Stimulated activated naive CD8-positive, alpha-beta T cell treated with anti-CD3 and anti-CD28 coated beads, Interleukin-15, amount 100 ng/mL, for 72 hours (primary cell): ENCODE measurements around the gene ADGRE1.
"Not testable (repeated sequence)": the region's sequence is repeated elsewhere in the genome, so short reads cannot be mapped to it uniquely, and the experiment has no call there.

Source experiments
- ATAC-seq: fragments of 150-1000 bp; cut with Tn5 transposase; 2 replicates; pipeline ENCODE4 v1.10.0; 2021; ENCODE audit warnings: mild to moderate bottlenecking, moderate library complexity
- DNase-seq, 2 donors: peaks; one replicate each; pipeline ENCODE4 v3.0.0; 2021 to 2022
- H3K27ac Mint-ChIP-seq, 2 donors: one replicate each; pipeline ENCODE4 v1.8.0; 2022; ENCODE audit warnings: mild to moderate bottlenecking in 2 of 2, mixed read lengths in 2 of 2, moderate library complexity in 2 of 2
- H3K27me3 Mint-ChIP-seq: one replicate; pipeline ENCODE4 v1.8.0; 2022; ENCODE audit warnings: mixed read lengths
- H3K4me1 Mint-ChIP-seq: one replicate; pipeline ENCODE4 v1.8.0; 2022; ENCODE audit warnings: mild to moderate bottlenecking, mixed read lengths
- H3K4me3 Mint-ChIP-seq, 2 donors: one replicate each; pipeline ENCODE4 v1.8.0; 2022; ENCODE audit warnings: mild to moderate bottlenecking in 2 of 2, mixed read lengths in 2 of 2, moderate library complexity in 1 of 2
- H3K9me3 Mint-ChIP-seq, 2 donors: one replicate each; pipeline ENCODE4 v1.8.0; 2022; ENCODE audit warnings: mixed read lengths in 2 of 2

ADGRE1 gene

GRCh38 chr19:6865849-6866248, 21.5 kb upstream of the ADGRE1 start:
- Mint-ChIP-seq H3K4me3 (no peak overlapping the region), H3K4me1 (peaks cover 35% of the 10 kb centered on the region), H3K27me3 (no peaks in the 10 kb centered on the region), H3K9me3 (no peaks in the 10 kb centered on the region), H3K27ac (no peak overlapping the region)
- DNase-seq: no peak
- no peak for ATAC-seq

DNA sequence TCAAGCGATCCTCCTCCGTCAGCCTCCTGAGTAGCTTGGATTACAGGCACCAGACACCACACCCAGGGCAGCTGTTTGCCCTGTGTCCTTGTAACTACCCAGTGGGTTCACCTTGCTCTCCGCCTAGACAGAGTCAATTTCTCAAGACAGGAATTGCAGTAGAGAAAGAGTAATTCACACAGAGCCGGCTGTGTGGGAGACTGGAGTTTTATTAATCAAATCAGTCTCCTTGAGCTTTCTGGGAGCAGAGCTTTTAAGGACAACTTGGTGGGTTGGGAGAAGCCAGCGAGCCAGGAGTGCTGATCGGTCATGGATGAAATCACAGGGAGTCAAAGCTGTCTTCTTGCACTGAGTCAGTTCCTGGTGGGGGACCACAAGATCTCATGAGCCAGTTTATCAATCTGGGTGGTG, 20.6 kb upstream of the ADGRE1 start:
- Mint-ChIP-seq H3K27me3 (no peaks in the 10 kb centered on the region), H3K27ac (peak overlapping the region in 1 of 2 donors; percentile 36), H3K9me3 (no peaks in the 10 kb centered on the region), H3K4me1 (peaks cover 29% of the 10 kb centered on the region), H3K4me3 (no peak overlapping the region)
- no peak for DNase-seq
- ATAC-seq: no peak

GRCh38 chr19:6868351-6868750, 19.0 kb upstream of the ADGRE1 start:
- peaks cover 17% of the 10 kb centered on the region for H3K4me1 Mint-ChIP-seq
- no peak for ATAC-seq
- DNase-seq: no peak
- H3K27ac Mint-ChIP-seq: no peak overlapping the region
- H3K4me3 Mint-ChIP-seq: no peak overlapping the region
- H3K27me3 Mint-ChIP-seq: no peaks in the 10 kb centered on the region
- no peaks in the 10 kb centered on the region for H3K9me3 Mint-ChIP-seq

- not testable (repeated sequence) for DNase-seq, H3K27ac Mint-ChIP-seq, H3K9me3 Mint-ChIP-seq, H3K27me3 Mint-ChIP-seq, ATAC-seq, H3K4me3 Mint-ChIP-seq
- H3K4me1 Mint-ChIP-seq: peaks cover 11% of the 10 kb centered on the region
Measured at GRCh38 chr19:6869151-6869882, 18.1 kb upstream of the ADGRE1 start.

GRCh38 chr19:6873708-6874431, 13.5 kb upstream of the ADGRE1 start:
- no peaks in the 10 kb centered on the region for H3K4me1 Mint-ChIP-seq
- H3K9me3 Mint-ChIP-seq: peaks cover 0 to 4% of the 10 kb centered on the region in 2 donors
- DNase-seq (no peak), ATAC-seq (no peak)
- no peak overlapping the region for H3K4me3 Mint-ChIP-seq
- no peaks in the 10 kb centered on the region for H3K27me3 Mint-ChIP-seq
- H3K27ac Mint-ChIP-seq: no peak overlapping the region

- DNase-seq: no peak
- peaks cover 0 to 4% of the 10 kb centered on the region in 2 donors for H3K9me3 Mint-ChIP-seq
- no peaks in the 10 kb centered on the region for H3K4me1 Mint-ChIP-seq
- ATAC-seq: no peak
- H3K4me3 Mint-ChIP-seq: no peak overlapping the region
- peak overlapping the region in 1 of 2 donors; percentile 25 for H3K27ac Mint-ChIP-seq
- no peaks in the 10 kb centered on the region for H3K27me3 Mint-ChIP-seq
Measured at GRCh38 chr19:6875218-6875617, 12.2 kb upstream of the ADGRE1 start.

GRCh38 chr19:6876748-6877147, 10.6 kb upstream of the ADGRE1 start:
- Mint-ChIP-seq H3K27ac (no peak overlapping the region), H3K27me3 (no peaks in the 10 kb centered on the region), H3K9me3 (peaks cover 0 to 4% of the 10 kb centered on the region in 2 donors), H3K4me3 (no peak overlapping the region), H3K4me1 (no peaks in the 10 kb centered on the region)
- DNase-seq: no peak
- ATAC-seq: no peak

GRCh38 chr19:6877766-6878165, 9.6 kb upstream of the ADGRE1 start:
- no peaks in the 10 kb centered on the region for H3K27me3 Mint-ChIP-seq
- no peak for DNase-seq
- no peak overlapping the region for H3K4me3 Mint-ChIP-seq
- H3K9me3 Mint-ChIP-seq: peaks cover 0 to 4% of the 10 kb centered on the region in 2 donors
- no peak for ATAC-seq
- no peak overlapping the region for H3K27ac Mint-ChIP-seq
- H3K4me1 Mint-ChIP-seq: no peaks in the 10 kb centered on the region

DNA sequence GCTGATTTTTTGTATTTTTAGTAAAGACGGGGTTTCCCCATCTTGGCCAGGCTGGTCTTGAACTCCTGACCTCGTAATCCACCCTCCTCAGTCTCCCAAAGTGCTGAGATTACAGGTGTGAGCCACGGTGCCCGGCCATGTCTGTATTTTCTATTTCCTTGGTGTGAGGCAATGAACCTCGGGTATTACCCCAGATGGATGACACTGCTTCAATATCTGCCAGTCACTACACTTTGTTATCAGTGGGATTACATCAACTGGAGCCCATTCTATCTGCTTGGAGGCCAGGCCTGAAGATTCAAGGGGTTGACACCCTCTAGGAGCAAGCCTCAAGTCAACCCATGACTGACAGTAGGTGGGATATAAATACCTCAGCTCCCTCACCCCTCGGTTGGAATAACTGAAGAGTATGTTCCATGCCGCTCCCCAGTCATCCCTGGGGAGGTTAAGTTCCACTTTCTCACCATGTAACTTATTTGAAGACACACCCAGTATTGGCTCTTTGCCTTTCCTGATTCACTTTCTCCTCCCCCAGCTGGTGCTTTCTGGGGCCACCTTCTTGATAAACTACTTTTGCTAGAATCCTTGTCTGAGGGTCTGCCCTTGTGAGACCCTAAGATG, 992 bp upstream of the ADGRE1 start:
- no peaks in the 10 kb centered on the region for H3K27me3 Mint-ChIP-seq
- H3K27ac Mint-ChIP-seq: peak overlapping the region in 1 of 2 donors; percentile 37
- peak in 1 of 2 donors; percentile 18 for DNase-seq
- H3K4me1 Mint-ChIP-seq: peaks cover 34% of the 10 kb centered on the region
- peaks cover 9 to 11% of the 10 kb centered on the region in 2 donors for H3K9me3 Mint-ChIP-seq
- ATAC-seq: peak; percentile 34
- no peak overlapping the region for H3K4me3 Mint-ChIP-seq

DNA sequence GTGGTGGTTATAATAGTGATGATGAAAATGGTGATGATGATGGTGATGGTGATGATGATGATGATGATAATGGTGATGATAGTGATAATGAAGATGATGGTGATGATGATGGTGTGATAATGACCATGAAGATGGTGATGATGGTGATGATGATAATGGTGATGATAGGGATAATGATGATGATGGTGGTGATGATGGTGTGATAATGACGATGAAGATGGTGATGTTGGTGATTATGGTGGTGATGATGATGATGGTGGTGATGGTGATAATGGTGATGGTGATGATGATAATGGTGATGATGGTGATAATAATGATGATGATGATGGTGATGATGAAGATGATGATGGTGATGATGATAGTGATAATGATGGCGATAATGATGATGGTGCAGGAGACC, 1.6 kb downstream of the ADGRE1 start:
- no peak overlapping the region for H3K4me3 Mint-ChIP-seq
- no peak overlapping the region for H3K27ac Mint-ChIP-seq
- peaks cover 58% of the 10 kb centered on the region for H3K4me1 Mint-ChIP-seq
- DNase-seq: no peak
- peaks cover 25 to 34% of the 10 kb centered on the region in 2 donors for H3K9me3 Mint-ChIP-seq
- ATAC-seq: no peak
- H3K27me3 Mint-ChIP-seq: no peaks in the 10 kb centered on the region

GRCh38 chr19:6890401-6890913, 3.1 kb downstream of the ADGRE1 start:
- Mint-ChIP-seq H3K9me3 (peaks cover 38 to 45% of the 10 kb centered on the region in 2 donors), H3K4me1 (peaks cover 61% of the 10 kb centered on the region), H3K27me3 (no peaks in the 10 kb centered on the region), H3K27ac (peak overlapping the region in 1 of 2 donors; percentile 41), H3K4me3 (peak overlapping the region in 1 of 2 donors; percentile 66)
- no peak for DNase-seq
- peak; percentile 62 for ATAC-seq

GRCh38 chr19:6890938-6891337, 3.6 kb downstream of the ADGRE1 start:
- Mint-ChIP-seq H3K4me1 (peaks cover 61% of the 10 kb centered on the region), H3K27me3 (no peaks in the 10 kb centered on the region), H3K9me3 (peaks cover 42 to 45% of the 10 kb centered on the region in 2 donors), H3K4me3 (peak overlapping the region in 1 of 2 donors; percentile 66), H3K27ac (peak overlapping the region in 1 of 2 donors; percentile 42)
- peak; percentile 13 to 49 for DNase-seq
- peak; percentile 47 for ATAC-seq

GRCh38 chr19:6891761-6892385, 4.5 kb downstream of the ADGRE1 start:
- Mint-ChIP-seq H3K4me3 (peak overlapping the region; percentile 45 to 66), H3K4me1 (peaks cover 55% of the 10 kb centered on the region), H3K9me3 (peaks cover 45 to 51% of the 10 kb centered on the region in 2 donors), H3K27ac (peak overlapping the region; percentile 89 to 91), H3K27me3 (no peaks in the 10 kb centered on the region)
- no peak for DNase-seq
- no peak for ATAC-seq

GRCh38 chr19:6894313-6894712, 6.9 kb downstream of the ADGRE1 start:
- H3K27me3 Mint-ChIP-seq: no peaks in the 10 kb centered on the region
- peaks cover 33 to 58% of the 10 kb centered on the region in 2 donors for H3K9me3 Mint-ChIP-seq
- peak overlapping the region in 1 of 2 donors; percentile 0 for H3K27ac Mint-ChIP-seq
- no peak for ATAC-seq
- peaks cover 41% of the 10 kb centered on the region for H3K4me1 Mint-ChIP-seq
- H3K4me3 Mint-ChIP-seq: no peak overlapping the region
- no peak for DNase-seq

DNA sequence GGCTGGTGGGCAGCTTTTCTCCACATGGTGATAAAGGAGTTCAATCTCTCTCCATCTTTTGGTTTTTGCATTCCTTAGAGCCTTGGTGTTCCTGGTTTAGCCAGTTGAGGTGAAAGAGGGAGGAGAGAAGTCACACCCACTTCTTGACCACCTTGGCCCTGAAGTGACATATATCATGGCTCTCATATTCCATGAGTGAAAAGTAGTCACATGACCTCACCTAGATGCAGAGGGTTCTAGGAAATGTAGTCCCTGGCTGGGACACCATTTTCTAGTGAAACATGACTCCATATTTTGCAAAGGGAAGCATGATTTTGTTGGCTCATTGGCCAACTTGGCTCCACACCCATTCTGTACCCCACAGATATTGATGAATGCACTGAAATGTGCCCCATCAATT, 16.1 kb downstream of the ADGRE1 start:
- Mint-ChIP-seq H3K27me3 (no peaks in the 10 kb centered on the region), H3K9me3 (peaks cover 15 to 46% of the 10 kb centered on the region in 2 donors), H3K27ac (no peak overlapping the region), H3K4me3 (no peak overlapping the region), H3K4me1 (no peaks in the 10 kb centered on the region)
- DNase-seq: no peak
- no peak for ATAC-seq
